Trophoblast cell (in vitro differentiated cells and primary cell): ENCODE data around the gene ZNF324. TPM values are rescaled to one million over a fixed set of nuclear protein-coding genes. Genes with fewer than 3 reads are reported as not detected.
A peak's percentile ranks its signal among the peaks of the same experiment; 100 is the strongest.

ENCODE experiments used
- DNase-seq, 2 donors: peaks; one replicate each; pipeline ENCODE4 v3.0.0-alpha.2; 2016
- H2AFZ ChIP-seq: 2 replicates; pipeline ENCODE4 v1.6.1; 2013; ENCODE audit warnings: low read length, moderate library complexity, mild to moderate bottlenecking; ENCODE audit not compliant: insufficient read depth, poor library complexity
- H2AK5ac ChIP-seq: 2 replicates; pipeline ENCODE4 v1.6.1; 2013; ENCODE audit warnings: mild to moderate bottlenecking, low read length
- H2BK120ac ChIP-seq: 2 replicates; pipeline ENCODE4 v1.6.1; 2013; ENCODE audit warnings: low read length, mild to moderate bottlenecking, moderate library complexity; ENCODE audit not compliant: insufficient read depth, poor library complexity
- H2BK12ac ChIP-seq: 2 replicates; pipeline ENCODE4 v1.6.1; 2013; ENCODE audit warnings: mild to moderate bottlenecking, low read length, moderate library complexity
- H2BK5ac ChIP-seq: 2 replicates; pipeline ENCODE4 v1.6.1; 2013; ENCODE audit warnings: low read length, low read depth, moderate library complexity, mild to moderate bottlenecking; ENCODE audit not compliant: poor library complexity
- H3K14ac ChIP-seq: 2 replicates; pipeline ENCODE4 v1.6.1; 2013; ENCODE audit warnings: mild to moderate bottlenecking, low read length
- H3K18ac ChIP-seq: 2 replicates; pipeline ENCODE4 v1.6.1; 2013; ENCODE audit warnings: mild to moderate bottlenecking, low read length
- H3K23ac ChIP-seq: 2 replicates; pipeline ENCODE4 v1.6.1; 2013; ENCODE audit warnings: low read length
- H3K27ac ChIP-seq: 2 replicates; pipeline ENCODE4 v1.5.1; 2013; ENCODE audit warnings: low read depth, mild to moderate bottlenecking, inconsistent platforms, low read length, moderate library complexity
- H3K27me3 ChIP-seq: 2 replicates; pipeline ENCODE4 v1.6.1; 2013; ENCODE audit warnings: inconsistent platforms, mild to moderate bottlenecking, low read length, moderate library complexity; ENCODE audit not compliant: insufficient read depth
- H3K36me3 ChIP-seq, 2 experiments: 1 replicate in 1 of 2; 2 replicates in 1 of 2; pipeline ENCODE4 v1.6.1; 2013; ENCODE audit warnings: low read length in 2 of 2, mild to moderate bottlenecking in 2 of 2, moderate library complexity in 1 of 2; ENCODE audit not compliant: insufficient read depth in 2 of 2, control insufficient read depth in 1 of 2
- H3K4ac ChIP-seq: 2 replicates; pipeline ENCODE4 v1.6.1; 2013; ENCODE audit warnings: low read depth, mild to moderate bottlenecking, low read length, moderate library complexity
- H3K4me1 ChIP-seq, 2 experiments: 1 replicate in 1 of 2; 2 replicates in 1 of 2; pipeline ENCODE4 v1.6.1; 2013; ENCODE audit warnings: low read length in 2 of 2, mild to moderate bottlenecking in 2 of 2, moderate library complexity in 1 of 2; ENCODE audit not compliant: insufficient read depth in 2 of 2, control insufficient read depth in 1 of 2
- H3K4me2 ChIP-seq: 2 replicates; pipeline ENCODE4 v1.6.1; 2013; ENCODE audit warnings: inconsistent platforms, mild to moderate bottlenecking, low read length, moderate library complexity
- H3K4me3 ChIP-seq: 2 replicates; pipeline ENCODE4 v1.5.1; 2013; ENCODE audit warnings: mild to moderate bottlenecking, low read depth, low read length, inconsistent platforms
- H3K79me1 ChIP-seq: one replicate; pipeline ENCODE4 v1.6.1; 2013; ENCODE audit warnings: low read length
- H3K79me2 ChIP-seq: 2 replicates; pipeline ENCODE4 v1.6.1; 2013; ENCODE audit warnings: low read length, mild to moderate bottlenecking; ENCODE audit not compliant: control insufficient read depth, insufficient read depth, poor library complexity
- H3K9ac ChIP-seq: 2 replicates; pipeline ENCODE4 v1.6.1; 2013; ENCODE audit warnings: mild to moderate bottlenecking, low read length
- H3K9me3 ChIP-seq: 2 replicates; pipeline ENCODE4 v1.6.1; 2013; ENCODE audit warnings: low read depth, mild to moderate bottlenecking, control low read depth, inconsistent platforms, low read length; ENCODE audit not compliant: insufficient read depth
- H4K12ac ChIP-seq: 2 replicates; pipeline ENCODE4 v1.6.1; 2013; ENCODE audit warnings: low read depth, mild to moderate bottlenecking, low read length, moderate library complexity
- H4K8ac ChIP-seq: 2 replicates; pipeline ENCODE4 v1.6.1; 2013; ENCODE audit warnings: low read depth, mild to moderate bottlenecking, low read length, moderate library complexity
- H4K91ac ChIP-seq: one replicate; pipeline ENCODE4 v1.6.1; 2013; ENCODE audit warnings: low read depth, mild to moderate bottlenecking, low read length, moderate library complexity
- WGBS: extraction: QIAGEN DNeasy Blood & Tissue Kit; methylation state at CpG from one replicate; pipeline ENCODE4 v1.1.7; 2013; ENCODE audit warnings: missing lambda C conversion rate; ENCODE audit not compliant: insufficient read length, insufficient coverage; ENCODE audit errors: extremely low coverage; 5-methylcytosine and 5-hydroxymethylcytosine counted together
- polyA plus RNA-seq: library from polyadenylated mRNA; stranded (reverse); fragments of 200-250 nt; gene quantifications from 2 replicates; pipeline ENCODE4 v1.2.3, GENCODE V29; 2013

Gene ZNF324
- 4.0 and 4.3 TPM in 2 replicates for polyA plus RNA-seq

DNA sequence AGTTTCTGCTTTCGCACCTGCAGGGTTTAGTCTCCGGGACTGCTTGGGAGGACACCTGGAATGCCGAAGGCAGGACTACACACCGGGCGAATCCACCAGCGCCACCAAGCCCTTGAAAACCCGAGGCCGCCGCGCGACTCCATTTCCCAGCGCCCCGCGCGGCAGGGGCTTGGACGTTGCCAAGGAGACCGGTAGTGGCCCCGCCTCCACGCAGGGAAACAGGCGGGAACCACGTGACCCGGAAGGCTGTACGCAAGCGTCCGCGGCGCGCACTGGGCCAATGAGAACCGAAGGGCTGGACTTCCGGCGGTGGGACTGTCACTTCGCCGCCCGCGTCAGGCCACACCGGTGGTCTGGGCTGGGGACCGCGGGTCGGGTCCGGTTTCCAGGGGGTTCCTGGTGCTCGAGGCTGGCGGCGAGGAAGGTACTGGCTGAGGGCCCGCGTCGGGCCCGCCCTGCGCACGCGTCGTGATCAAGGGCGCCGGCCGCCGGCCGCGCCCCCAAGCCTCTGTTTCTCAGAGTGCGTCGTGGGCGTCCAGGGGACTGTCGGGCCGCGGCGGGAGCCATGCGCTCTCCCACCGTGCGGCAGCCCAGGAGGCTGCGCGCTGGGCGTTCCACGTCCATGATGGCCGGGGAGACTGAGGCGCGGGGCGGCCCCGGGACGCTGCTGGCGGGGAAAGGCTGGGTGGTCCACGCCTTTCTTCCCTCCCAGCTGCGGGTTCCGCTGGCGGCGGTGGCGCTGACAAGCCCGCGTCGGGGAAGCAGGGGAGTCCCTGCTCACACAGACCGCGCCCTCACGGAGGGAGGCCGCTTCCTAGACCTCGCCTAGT lies at the start of gene ZNF324:
TSS of gene ZNF324 (plus strand) at position 321 of the 830 bp plus-strand sequence. CDS start 2,106 bp downstream, outside the sequence.
- Histone ChIP-seq H3K4me3 (peak within 1 kb of the TSS; percentile 96), H3K79me2 (peaks cover 4% of the 10 kb centered on the region), H2BK5ac (no peak within 1 kb of the TSS), H3K4me1 (peaks cover 5 to 11% of the 10 kb centered on the region in 2 experiments), H3K36me3 (peaks cover 24 to 26% of the 10 kb centered on the region in 2 experiments), H3K79me1 (no peaks in the 10 kb centered on the region), H3K9me3 (no peaks in the 10 kb centered on the region), H4K12ac (peak within 1 kb of the TSS; percentile 34), H3K4me2 (peak within 1 kb of the TSS; percentile 96), H2AFZ (peak within 1 kb of the TSS; percentile 87), H2BK12ac (no peak within 1 kb of the TSS), H3K4ac (no peak within 1 kb of the TSS), H4K8ac (peak within 1 kb of the TSS; percentile 50), H3K9ac (peak within 1 kb of the TSS; percentile 82), H3K23ac (no peak within 1 kb of the TSS), H3K14ac (peak within 1 kb of the TSS; percentile 68), H2AK5ac (peak within 1 kb of the TSS; percentile 3), H3K27me3 (no peaks in the 10 kb centered on the region), H2BK120ac (no peak within 1 kb of the TSS), H3K27ac (peak within 1 kb of the TSS; percentile 36), H4K91ac (peak within 1 kb of the TSS; percentile 60), H3K18ac (peak within 1 kb of the TSS; percentile 23)
- no CpG with 5 or more reads among the region's 92 CpGs for WGBS
- DNase-seq = peak; percentile 99

DNA sequence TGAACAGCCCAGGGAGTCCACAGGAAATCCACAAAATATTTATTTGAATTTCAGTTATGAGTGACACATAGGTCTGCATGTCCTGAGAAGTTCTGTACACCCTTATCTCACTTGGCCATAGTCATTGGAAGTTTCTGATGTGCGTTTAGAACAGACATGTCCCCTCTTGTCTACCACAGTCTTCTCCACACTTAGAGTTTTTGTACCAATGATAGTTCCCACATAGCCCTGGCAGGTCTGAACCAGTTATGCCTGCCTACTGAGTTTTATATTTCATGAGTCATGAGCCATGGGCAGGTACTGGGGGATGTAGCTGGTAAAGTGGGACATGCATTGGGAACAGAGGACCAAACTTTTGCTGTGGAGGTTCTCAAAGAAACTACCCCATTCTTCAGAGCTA lies 38.3 kb upstream of the ZNF324 start:
- Histone ChIP-seq H2AK5ac (no peak overlapping the region), H2BK5ac (no peak overlapping the region)

DNA sequence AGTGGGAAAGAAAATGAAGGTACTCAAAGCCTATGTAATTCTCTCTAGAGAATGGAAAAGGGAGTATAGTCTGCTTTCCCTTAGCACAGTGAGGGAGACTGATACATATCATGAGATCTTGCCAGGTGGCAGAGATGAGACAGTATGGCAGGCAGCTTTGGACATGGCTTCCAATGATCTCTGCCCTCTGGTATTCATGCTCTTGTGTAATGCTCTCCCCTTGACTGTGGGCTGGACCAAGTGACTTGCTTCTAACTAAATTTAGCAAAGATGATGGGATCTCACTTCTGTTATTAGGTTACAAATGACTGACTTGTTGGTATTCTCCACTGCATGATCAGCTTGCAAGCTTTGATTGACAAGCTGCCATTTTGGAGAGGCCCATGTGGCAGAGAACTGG lies 37.1 kb upstream of the ZNF324 start:
- H3K79me1 ChIP-seq = no peaks in the 10 kb centered on the region
- H3K4ac ChIP-seq = no peak overlapping the region
- no peaks in the 10 kb centered on the region for H3K27me3 ChIP-seq
- H3K4me3 ChIP-seq = no peak overlapping the region
- H3K9ac ChIP-seq = no peak overlapping the region
- no peak for DNase-seq
- no peaks in the 10 kb centered on the region for H3K4me1 ChIP-seq
- H4K12ac ChIP-seq = no peak overlapping the region
- no peak overlapping the region for H4K91ac ChIP-seq
- H3K36me3 ChIP-seq = peaks cover 6 to 17% of the 10 kb centered on the region in 2 experiments
- no peak overlapping the region for H2BK12ac ChIP-seq
- H2AK5ac ChIP-seq = no peak overlapping the region
- no peak overlapping the region for H3K23ac ChIP-seq
- no peak overlapping the region for H2BK5ac ChIP-seq
- no peak overlapping the region for H3K14ac ChIP-seq
- H3K79me2 ChIP-seq = no peaks in the 10 kb centered on the region
- peaks cover 39% of the 10 kb centered on the region for H3K9me3 ChIP-seq
- no peak overlapping the region for H3K4me2 ChIP-seq
- no peak overlapping the region for H2BK120ac ChIP-seq
- no peak overlapping the region for H2AFZ ChIP-seq
- no peak overlapping the region for H4K8ac ChIP-seq
- no peak overlapping the region for H3K27ac ChIP-seq
- no peak overlapping the region for H3K18ac ChIP-seq

More for the DNA sequence above, 38.3 kb upstream of the ZNF324 start:
- Histone ChIP-seq H3K4me1 (no peaks in the 10 kb centered on the region), H2AFZ (no peak overlapping the region), H2BK12ac (no peak overlapping the region), H3K23ac (no peak overlapping the region), H3K9ac (no peak overlapping the region), H3K79me2 (no peaks in the 10 kb centered on the region), H3K14ac (no peak overlapping the region), H3K27me3 (no peaks in the 10 kb centered on the region), H3K4me2 (no peak overlapping the region), H4K12ac (no peak overlapping the region), H2BK120ac (no peak overlapping the region), H3K36me3 (peaks cover under 1 to 6% of the 10 kb centered on the region in 2 experiments), H4K8ac (no peak overlapping the region), H3K9me3 (peaks cover 32% of the 10 kb centered on the region), H3K79me1 (no peaks in the 10 kb centered on the region), H3K18ac (no peak overlapping the region), H3K4ac (no peak overlapping the region), H3K4me3 (no peak overlapping the region), H3K27ac (no peak overlapping the region), H4K91ac (no peak overlapping the region)
- no peak for DNase-seq
- no CpG with 5 or more reads among the region's 1 CpG for WGBS

DNA sequence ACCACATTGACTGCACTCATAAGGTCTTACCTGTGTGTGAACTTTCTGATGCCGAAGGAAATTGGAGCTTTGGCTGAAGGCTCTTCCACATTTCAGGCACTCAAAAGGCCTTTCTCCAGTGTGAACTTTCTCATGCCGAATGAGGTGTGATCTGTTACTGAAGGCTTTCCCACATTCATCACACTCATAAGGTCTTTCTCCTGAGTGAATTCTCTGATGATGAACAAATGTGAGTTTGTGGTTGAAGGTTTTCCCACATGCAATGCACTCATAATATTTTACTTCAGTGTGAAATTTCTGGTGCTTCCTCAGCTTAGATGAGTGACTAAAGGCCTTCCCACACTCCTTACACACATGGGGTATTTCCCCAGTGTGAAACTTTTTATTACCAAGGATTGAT lies 32.7 kb upstream of the ZNF324 start:
- H2AFZ ChIP-seq = no peak overlapping the region
- H3K9me3 ChIP-seq = peaks cover 42% of the 10 kb centered on the region
- no peak overlapping the region for H3K14ac ChIP-seq
- H3K27ac ChIP-seq = no peak overlapping the region
- H3K18ac ChIP-seq = no peak overlapping the region
- no peaks in the 10 kb centered on the region for H3K79me2 ChIP-seq
- H3K4ac ChIP-seq = no peak overlapping the region
- H2BK12ac ChIP-seq = no peak overlapping the region
- no peak overlapping the region for H4K91ac ChIP-seq
- H4K8ac ChIP-seq = no peak overlapping the region
- no peak overlapping the region for H3K9ac ChIP-seq
- no peak overlapping the region for H3K23ac ChIP-seq
- H3K4me3 ChIP-seq = no peak overlapping the region
- WGBS = no CpG with 5 or more reads among the region's 2 CpGs
- H2AK5ac ChIP-seq = no peak overlapping the region
- H3K79me1 ChIP-seq = no peaks in the 10 kb centered on the region
- H3K36me3 ChIP-seq = peaks cover 10 to 22% of the 10 kb centered on the region in 2 experiments
- H3K27me3 ChIP-seq = no peaks in the 10 kb centered on the region
- H4K12ac ChIP-seq = no peak overlapping the region
- no peak for DNase-seq
- no peaks in the 10 kb centered on the region for H3K4me1 ChIP-seq
- no peak overlapping the region for H2BK120ac ChIP-seq
- H2BK5ac ChIP-seq = no peak overlapping the region
- no peak overlapping the region for H3K4me2 ChIP-seq
